HepG2 (cell line): ENCODE measurements around the gene SLC12A3. TPM values are rescaled to one million over a fixed set of nuclear protein-coding genes. Genes with fewer than 3 reads are reported as not detected.

Experiments
- ATAC-seq: fragments of 200-7000 bp; cut with Tn5 transposase; 3 replicates; pipeline ENCODE4 v1.9.1; 2020; ENCODE audit warnings: mild to moderate bottlenecking, moderate library complexity
- BruUV-seq: library from RNA; stranded (reverse); fragments of 400-500 nt; replicated peaks from 2 replicates; lab custom pipeline; 2021; lab: Mats Ljungman, UMichigan
- CTCF ChIA-PET: fragments of 300-600 bp; formaldehyde crosslinking; extraction: SDS; loops from one replicate; lab custom pipeline; 2021; ENCODE audit warnings: low total read pairs, inconsistent platforms, low intra/inter-chr PET ratio; lab: Yijun Ruan, JAX
- POLR2A ChIA-PET: fragments of 350-600 bp; sonication (Branson Sonifier 250); formaldehyde crosslinking; loops from one replicate; lab custom pipeline; 2020; ENCODE audit warnings: antibody characterized with exemption, inconsistent platforms; lab: Yijun Ruan, JAX
- DNase-seq: peaks from one replicate; pipeline ENCODE4 v3.0.0-alpha.2; 2015; ENCODE audit warnings: low spot score
- FAIRE-seq: peaks from 3 replicates; lab custom pipeline; 2011; peaks lifted over from hg19 to GRCh38; lab: Jason Lieb, UNC
- H2AFZ ChIP-seq: one replicate; pipeline ENCODE4 v1.6.1; 2011; ENCODE audit warnings: low read length, inconsistent platforms
- H3K27ac ChIP-seq: fragments of 300-600 bp; 3 replicates; pipeline ENCODE4 v1.8.0; 2011; ENCODE audit warnings: mixed run types, mild to moderate bottlenecking, mixed read lengths, low read length, inconsistent platforms; ENCODE audit not compliant: insufficient read depth; ENCODE audit errors: extremely low read length
- H3K27me3 ChIP-seq, 2 experiments: fragments of 200-600 bp in 1 of 2; 2 replicates in 1 of 2; 3 replicates in 1 of 2; pipeline versions ENCODE4 v1.6.0 to v1.8.0; 2011; ENCODE audit warnings: low read length in 2 of 2, mild to moderate bottlenecking in 2 of 2, moderate library complexity in 2 of 2, inconsistent platforms in 1 of 2; ENCODE audit not compliant: insufficient read depth in 2 of 2, control insufficient read depth in 1 of 2
- H3K36me3 ChIP-seq, 2 experiments: fragments of 200-600 bp in 1 of 2; replicated peaks in 1 of 2; 2 replicates in 1 of 2; 3 replicates in 1 of 2; pipeline versions ENCODE4 v1.5.1 to v1.8.0; 2011; ENCODE audit warnings: low read length in 2 of 2, inconsistent platforms in 1 of 2; ENCODE audit not compliant: insufficient read depth in 2 of 2, control insufficient read depth in 1 of 2
- H3K4me1 ChIP-seq: 2 replicates; pipeline ENCODE4 v1.5.1; 2012; ENCODE audit warnings: low read length, inconsistent platforms; ENCODE audit not compliant: insufficient read depth
- H3K4me2 ChIP-seq: 2 replicates; pipeline ENCODE4 v1.6.0; 2011; ENCODE audit warnings: low read depth, low read length, inconsistent platforms
- H3K4me3 ChIP-seq, 3 experiments: fragments of 200-600 bp in 1 of 3; sonication (generic), shearing (Covaris generic) in 1 of 3; replicated peaks in 1 of 3; 2 replicates each; pipeline ENCODE4 v1.5.1; 2011 to 2016; ENCODE audit warnings: low read length in 3 of 3, inconsistent platforms in 2 of 3, low read depth in 2 of 3, mild to moderate bottlenecking in 2 of 3, control low read depth in 1 of 3, mixed read lengths in 1 of 3; ENCODE audit not compliant: insufficient read depth in 1 of 3
- H3K79me2 ChIP-seq: one replicate; pipeline ENCODE4 v1.6.1; 2011; ENCODE audit warnings: low read length, inconsistent platforms; ENCODE audit not compliant: insufficient read depth
- H3K9ac ChIP-seq: 2 replicates; pipeline ENCODE4 v1.6.0; 2011; ENCODE audit warnings: mild to moderate bottlenecking, low read depth, low read length, inconsistent platforms; ENCODE audit not compliant: insufficient read depth
- H3K9me3 ChIP-seq: 2 replicates; pipeline ENCODE4 v1.5.1; 2012; ENCODE audit warnings: mild to moderate bottlenecking, low read length
- H4K20me1 ChIP-seq: 2 replicates; pipeline ENCODE4 v1.6.0; 2011; ENCODE audit warnings: inconsistent platforms, mild to moderate bottlenecking, low read length, moderate library complexity; ENCODE audit not compliant: insufficient read depth
- GMEB2 ChIP-seq: IDR thresholded peaks from 2 replicates; pipeline ENCODE4 v1.6.1; 2016; ENCODE audit warnings: missing biosample characterization, missing genetic modification reagents, low read depth
- THRA ChIP-seq: sonication (generic); formaldehyde crosslinking; IDR thresholded peaks from 2 replicates; pipeline ENCODE4 v1.4.0; 2020; ENCODE audit warnings: missing genetic modification reagents, borderline replicate concordance
- ZNF564 ChIP-seq: sonication (generic); formaldehyde crosslinking; IDR thresholded peaks from 2 replicates; pipeline ENCODE4 v1.8.1; 2023; ENCODE audit warnings: mild to moderate bottlenecking, missing genetic modification reagents
- WGBS: methylation state at CpG from one replicate; pipeline ENCODE4 v1.1.6; 2017; ENCODE audit warnings: low lambda C conversion rate; 5-methylcytosine and 5-hydroxymethylcytosine counted together
- in situ Hi-C: cut with HindIII; loops from 2 replicates; pipeline ENCODE4 v1.10.0; 2017; ENCODE audit warnings: low pct_unique_long_range_greater_than_20kb; ENCODE audit not compliant: extremely low pct_ligation_motif_present
- intact Hi-C: fragments of 100-400 bp; cut with micrococcal nuclease; formaldehyde crosslinking; loops from one replicate; pipeline ENCODE4 v1.10.0; 2022; ENCODE audit not compliant: unreplicated experiment
- polyA plus RNA-seq, 8 experiments: library from polyadenylated mRNA; depleted of rRNA in 3 of 8; stranded (reverse) in 7 of 8; unstranded in 1 of 8; fragments of >200 nt; fragmentation: Illumina TruSeq in 4 of 8; extraction: Trizol in 4 of 8; gene quantifications; 2 replicates each; pipeline versions ENCODE4 v1.2.1 to v1.2.3, GENCODE V29; 2011 to 2016; ENCODE audit warnings: low read depth in 4 of 8, missing spikeins in 1 of 8, mixed read lengths in 1 of 8; ENCODE audit not compliant: insufficient read depth in 1 of 8
- total RNA-seq, 5 experiments: library from RNA; depleted of rRNA; stranded (reverse); fragments of >200 nt; fragmentation: Illumina TruSeq; extraction: Trizol; gene quantifications; 2 replicates each; pipeline ENCODE4 v1.2.3, GENCODE V29; 2016; ENCODE audit warnings: low read depth in 1 of 5

SLC12A3 gene
- total and polyA plus RNA-seq, 2 of the 13 experiments (the other 11 are each of a cell fraction or from before 2014, with no cell fraction given) = 6.2 TPM; not detected in 1

GRCh38 chr16:56907401-56907800 is 42.4 kb downstream of the SLC12A3 start:
- in situ Hi-C loops = no loop called here

More at GRCh38 chr16:56907401-56907800, 42.4 kb downstream of the SLC12A3 start:
- WGBS = 91% methylated on average over 3 of the region's 3 CpGs
- Histone ChIP-seq H3K9me3 (no peaks in the 10 kb centered on the region), H3K36me3 (no peaks in the 10 kb centered on the region), H3K79me2 (no peaks in the 10 kb centered on the region), H3K4me3 (no peak overlapping the region), H2AFZ (no peak overlapping the region), H3K4me2 (no peak overlapping the region), H3K27me3 (peaks cover 0 to 43% of the 10 kb centered on the region in 2 experiments; a peak in 3 of 5 replicates), H3K4me1 (peaks cover 24% of the 10 kb centered on the region), H3K27ac (no peak overlapping the region), H3K9ac (no peak overlapping the region), H4K20me1 (no peaks in the 10 kb centered on the region)
- DNase-seq (no peak), ATAC-seq (no peak), FAIRE-seq (no peak)
- TF ChIP-seq GMEB2 (CRISPR knock-in tag) (no peak), THRA (CRISPR knock-in tag) (no peak), ZNF564 (CRISPR knock-in tag) (peak; percentile 93)
- POLR2A ChIA-PET = no interaction called here
- BruUV-seq = no TSS peak
- intact Hi-C loops = no loop called here
- CTCF ChIA-PET = no interaction called here
